PC-3 (cell line): ENCODE measurements around the gene EFCAB12. TPM values are rescaled to one million over a fixed set of nuclear protein-coding genes. Genes with fewer than 3 reads are reported as not detected.

ENCODE experiments used
- ATAC-seq: fragments of 200-7000 bp; cut with Tn5 transposase; 2 replicates; pipeline ENCODE4 v1.9.1; 2020; ENCODE audit warnings: mild to moderate bottlenecking, moderate library complexity
- BruUV-seq: library from RNA; stranded (reverse); fragments of 400-500 nt; replicated peaks from 2 replicates; lab custom pipeline; 2021; lab: Mats Ljungman, UMichigan
- CTCF ChIA-PET: fragments of 300-600 bp; sonication (Branson Sonifier 250); formaldehyde crosslinking; loops from one replicate; lab custom pipeline; 2022; ENCODE audit warnings: antibody characterized with exemption; lab: Charles Lee
- POLR2A ChIA-PET: fragments of 300-600 bp; sonication (Branson Sonifier 250); formaldehyde crosslinking; loops from one replicate; lab custom pipeline; 2022; ENCODE audit warnings: antibody characterized with exemption; ENCODE audit not compliant: unreplicated experiment; lab: Charles Lee
- DNase-seq: peaks from one replicate; pipeline ENCODE4 v3.0.0-alpha.2; 2015
- H2AFZ ChIP-seq: fragments of 300-600 bp; sonication (generic); 2 replicates; pipeline ENCODE4 v1.6.0; 2016; ENCODE audit warnings: antibody characterized with exemption, low read length
- H3F3A ChIP-seq: fragments of 300-600 bp; sonication (generic); one replicate; pipeline ENCODE4 v1.6.0; 2017; ENCODE audit warnings: antibody characterized with exemption, low read length, control low read depth, mild to moderate bottlenecking; ENCODE audit not compliant: unreplicated experiment
- H3K27ac ChIP-seq: fragments of 300-600 bp; sonication (generic); 2 replicates; pipeline ENCODE4 v1.5.1; 2016; ENCODE audit warnings: mild to moderate bottlenecking, low read length
- H3K27me3 ChIP-seq: fragments of 300-600 bp; sonication (generic); 2 replicates; pipeline ENCODE4 v1.6.1; 2016; ENCODE audit warnings: low read length, mixed read lengths
- H3K36me3 ChIP-seq: fragments of 300-600 bp; sonication (generic); 2 replicates; pipeline ENCODE4 v1.6.1; 2016; ENCODE audit warnings: low read depth, mixed run types, low read length, mixed read lengths
- H3K4me1 ChIP-seq: fragments of 300-600 bp; sonication (generic); 2 replicates; pipeline ENCODE4 v1.5.1; 2016; ENCODE audit warnings: low read length; ENCODE audit not compliant: insufficient read depth
- H3K4me2 ChIP-seq: fragments of 300-600 bp; sonication (generic); 2 replicates; pipeline ENCODE4 v1.6.0; 2016; ENCODE audit warnings: low read length
- H3K4me3 ChIP-seq: fragments of 300-600 bp; sonication (generic); 2 replicates; pipeline ENCODE4 v1.5.1; 2016; ENCODE audit warnings: mild to moderate bottlenecking, low read length, mixed read lengths
- H3K79me2 ChIP-seq: fragments of 300-600 bp; sonication (generic); 2 replicates; pipeline ENCODE4 v1.6.1; 2017; ENCODE audit warnings: low read length, mixed read lengths
- H3K9ac ChIP-seq: fragments of 300-600 bp; sonication (generic); 2 replicates; pipeline ENCODE4 v1.6.0; 2016; ENCODE audit warnings: mild to moderate bottlenecking, low read length
- H3K9me2 ChIP-seq: fragments of 300-600 bp; sonication (generic); replicated peaks from 2 replicates; pipeline ENCODE4 v1.6.1; 2016; ENCODE audit warnings: mixed run types, low read length, mixed read lengths
- H3K9me3 ChIP-seq: fragments of 300-600 bp; sonication (generic); 2 replicates; pipeline ENCODE4 v1.6.1; 2016; ENCODE audit warnings: low read length, mixed read lengths
- H4K20me1 ChIP-seq: fragments of 300-600 bp; sonication (generic); 2 replicates; pipeline ENCODE4 v1.6.1; 2016; ENCODE audit warnings: low read length, mixed read lengths
- CTCF ChIP-seq: fragments of 300-600 bp; sonication (generic); conservative IDR thresholded peaks from 2 replicates; pipeline ENCODE4 v1.5.1; 2017; ENCODE audit warnings: antibody characterized with exemption, low read depth, mild to moderate bottlenecking, low read length
- EZH2 ChIP-seq: fragments of 300-600 bp; sonication (generic); IDR thresholded peaks from one replicate; pipeline ENCODE4 v1.6.1; 2017; ENCODE audit warnings: antibody characterized with exemption, mild to moderate bottlenecking, low read length; ENCODE audit not compliant: unreplicated experiment
- EZH2phosphoT487 ChIP-seq: fragments of 300-600 bp; sonication (generic); IDR thresholded peaks from 2 replicates; pipeline ENCODE4 v1.6.1; 2018; ENCODE audit warnings: mild to moderate bottlenecking, antibody characterized with exemption, low read length, borderline replicate concordance
- intact Hi-C: fragments of 100-400 bp; cut with micrococcal nuclease; formaldehyde crosslinking; loops from 2 replicates; pipeline ENCODE4 v1.9.0; 2023
- total RNA-seq: library from RNA; depleted of rRNA; stranded (reverse); fragments of >200 nt; gene quantifications from 2 replicates; pipeline ENCODE4 v1.2.3, GENCODE V29; 2014

Gene EFCAB12
- total RNA-seq, 1 experiment from 2014 or later: 0.04 TPM

- H2AFZ ChIP-seq: no peak overlapping the region
- no peak overlapping the region for H3K27ac ChIP-seq
- H3F3A ChIP-seq: no peaks in the 10 kb centered on the region
- no TSS peak for BruUV-seq
- no peak for TF ChIP-seq CTCF
- no peak for TF ChIP-seq EZH2
- no peak for TF ChIP-seq EZH2phosphoT487
- DNase-seq (no peak), ATAC-seq (no peak)
- intact Hi-C loops: no loop called here
- no peaks in the 10 kb centered on the region for H3K79me2 ChIP-seq
- ChIA-PET CTCF (no interaction called here), POLR2A (no interaction called here)
- no peaks in the 10 kb centered on the region for H3K36me3 ChIP-seq
- peaks cover 13% of the 10 kb centered on the region; the same call in 1 of the 2 replicates for H3K4me1 ChIP-seq
- H4K20me1 ChIP-seq: no peaks in the 10 kb centered on the region
- H3K9me3 ChIP-seq: no peaks in the 10 kb centered on the region
- no peak overlapping the region for H3K9ac ChIP-seq
- H3K4me2 ChIP-seq: no peak overlapping the region
- H3K9me2 ChIP-seq: no peaks in the 10 kb centered on the region
- H3K27me3 ChIP-seq: no peaks in the 10 kb centered on the region
- H3K4me3 ChIP-seq: no peak overlapping the region
These were observed 10.1 kb downstream of the EFCAB12 start for GRCh38 chr3:129418041-129418973.

GRCh38 chr3:129417326-129417725 lies 11.1 kb downstream of the EFCAB12 start:
- no peak for TF ChIP-seq EZH2
- TF ChIP-seq CTCF: no peak
- TF ChIP-seq EZH2phosphoT487: no peak
- H3K79me2 ChIP-seq: no peaks in the 10 kb centered on the region
- intact Hi-C loops: no loop called here
- DNase-seq (no peak), ATAC-seq (no peak)
- H3K4me1 ChIP-seq: peaks cover 21% of the 10 kb centered on the region; the same call in 1 of the 2 replicates
- no peak overlapping the region for H3K4me2 ChIP-seq
- H3K9ac ChIP-seq: no peak overlapping the region
- BruUV-seq: no TSS peak
- H4K20me1 ChIP-seq: no peaks in the 10 kb centered on the region
- CTCF ChIA-PET: no interaction called here
- no peak overlapping the region for H2AFZ ChIP-seq
- no peak overlapping the region for H3K27ac ChIP-seq
- no peaks in the 10 kb centered on the region for H3K9me2 ChIP-seq
- no peaks in the 10 kb centered on the region for H3K9me3 ChIP-seq
- no peaks in the 10 kb centered on the region for H3F3A ChIP-seq
- POLR2A ChIA-PET: no interaction called here
- no peaks in the 10 kb centered on the region for H3K36me3 ChIP-seq
- H3K27me3 ChIP-seq: no peaks in the 10 kb centered on the region
- H3K4me3 ChIP-seq: no peak overlapping the region

- Histone ChIP-seq H3K27me3 (no peaks in the 10 kb centered on the region), H3K27ac (no peak overlapping the region), H2AFZ (no peak overlapping the region), H3K9ac (no peak overlapping the region), H3K9me2 (no peaks in the 10 kb centered on the region), H3K9me3 (no peaks in the 10 kb centered on the region), H3K36me3 (no peaks in the 10 kb centered on the region), H3K4me1 (peaks cover 21% of the 10 kb centered on the region; the same call in 1 of the 2 replicates), H3K4me3 (no peak overlapping the region), H3K4me2 (no peak overlapping the region), H3K79me2 (no peaks in the 10 kb centered on the region), H3F3A (no peaks in the 10 kb centered on the region), H4K20me1 (no peaks in the 10 kb centered on the region)
- TF ChIP-seq EZH2phosphoT487 (no peak), EZH2 (no peak), CTCF (no peak)
- DNase-seq (no peak), ATAC-seq (no peak)
- CTCF ChIA-PET: no interaction called here
- POLR2A ChIA-PET: no interaction called here
- BruUV-seq: no TSS peak
- intact Hi-C loops: no loop called here
These were observed 12.0 kb downstream of the EFCAB12 start for GRCh38 chr3:129416415-129416814.
